Central memory CD4-positive, alpha-beta T cell (primary cell): ENCODE measurements around the gene STAT2.
A peak's percentile ranks its signal among the peaks of the same experiment; 100 is the strongest.
"Not testable (repeated sequence)": the region's sequence is repeated elsewhere in the genome, so short reads cannot be mapped to it uniquely, and the experiment has no call there.

Source experiments
- DNase-seq: peaks from one replicate; pipeline ENCODE4 v3.0.0; 2022
- total RNA-seq, 3 experiments: gene quantifications; one replicate each; lab custom pipeline; 2026; lab: John Stamatoyannopoulos, UW

The STAT2 gene
- 71.4 to 186 (median 176) reads per million in 3 experiments for total RNA-seq

DNA sequence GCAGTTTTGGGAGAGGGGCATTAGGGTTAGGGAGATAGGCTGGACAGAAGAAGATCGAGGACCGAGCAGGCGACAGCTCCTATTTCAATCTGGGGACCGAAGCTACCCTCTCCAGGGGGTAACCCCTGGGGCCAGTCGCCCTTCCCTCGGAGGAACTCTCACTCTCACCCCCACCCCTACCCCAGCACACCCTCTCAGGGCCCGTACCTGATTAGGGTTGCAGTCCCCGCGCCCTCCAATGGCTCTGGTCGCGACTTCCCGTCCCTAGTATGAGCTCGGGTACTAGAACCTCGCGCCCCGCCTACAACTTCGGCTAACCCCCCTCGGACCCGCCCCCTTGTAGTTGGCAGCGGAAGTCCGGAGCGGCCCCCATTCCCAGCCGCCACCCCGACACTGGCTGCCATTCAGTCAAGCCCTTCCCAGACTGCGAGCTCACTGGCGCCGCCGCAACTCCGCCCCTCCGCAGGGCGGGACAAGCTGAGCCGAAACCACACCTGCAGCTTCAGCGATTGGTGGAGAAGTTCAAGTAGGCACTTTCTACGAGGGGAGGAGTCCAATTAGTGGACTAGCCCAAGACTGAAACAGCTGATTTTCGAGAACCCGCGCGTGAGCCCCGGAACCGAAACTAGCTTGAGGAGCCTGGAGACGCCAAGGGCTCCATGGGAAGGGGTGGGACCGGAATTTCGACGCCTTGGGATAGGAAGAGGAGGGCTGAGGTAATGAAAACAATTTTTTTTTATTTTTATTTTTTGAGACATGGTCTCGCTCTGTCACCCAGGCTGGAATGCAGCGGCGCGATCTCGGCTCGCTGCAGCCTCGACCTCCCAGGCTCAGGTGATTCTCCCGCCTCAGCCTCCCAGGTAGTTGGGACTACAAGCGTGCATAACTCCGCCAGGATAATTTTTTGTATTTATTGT, at the start of gene STAT2:
TSS of gene STAT2 (minus strand) at position 257 of the 917 bp plus-strand sequence. CDS start 3,536 bp downstream, outside the sequence.
- DNase-seq = peak; percentile 100

DNA sequence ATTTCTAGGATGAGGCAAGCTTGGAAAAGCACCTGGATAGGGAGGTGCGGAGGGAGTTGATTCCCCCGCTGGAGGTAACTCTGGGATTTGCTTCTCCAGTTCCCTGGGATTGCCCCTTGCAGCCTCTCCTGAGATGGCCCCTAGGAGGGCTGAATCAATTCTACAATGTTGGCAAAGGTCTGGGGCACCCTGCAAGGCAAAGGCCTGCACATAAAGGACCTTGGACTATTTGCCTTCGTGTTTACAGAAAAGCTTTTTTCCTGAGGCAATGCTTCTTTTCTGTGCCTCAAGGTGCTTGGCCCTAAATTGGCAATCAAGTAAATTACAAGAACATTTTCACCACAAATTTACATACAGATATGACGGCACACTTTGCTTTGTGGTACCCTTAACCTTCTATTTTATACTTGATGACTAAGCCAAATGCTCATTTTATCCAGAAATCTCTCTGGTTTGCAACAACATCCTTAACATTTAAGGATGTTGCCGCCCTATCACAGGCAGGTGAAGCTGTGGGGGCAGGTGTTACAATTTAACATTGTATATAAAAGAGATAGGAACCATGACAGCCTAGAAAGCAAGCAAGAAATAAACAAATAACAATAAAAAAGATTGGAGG, 49.0 kb upstream of the STAT2 start:
- DNase-seq = no peak

DNA sequence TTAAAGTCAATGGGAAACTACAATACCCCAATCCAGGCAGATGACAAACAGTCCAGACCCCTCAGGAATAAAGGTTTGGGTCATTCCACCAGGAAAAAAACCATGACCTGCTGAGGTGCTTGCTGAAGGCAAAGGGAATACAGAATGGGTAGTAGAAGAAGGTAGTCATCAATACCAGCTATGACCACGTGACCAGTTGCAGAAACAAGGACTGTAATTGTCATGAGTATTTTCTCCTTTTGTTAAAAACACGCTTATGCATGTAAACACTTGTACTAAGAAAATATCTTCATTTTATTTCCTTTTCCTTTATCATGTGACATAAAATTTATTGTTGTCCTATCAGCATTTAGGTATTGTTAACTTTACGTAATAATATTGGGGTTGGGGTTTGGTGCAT, 44.3 kb upstream of the STAT2 start:
- not testable (repeated sequence) for DNase-seq

DNA sequence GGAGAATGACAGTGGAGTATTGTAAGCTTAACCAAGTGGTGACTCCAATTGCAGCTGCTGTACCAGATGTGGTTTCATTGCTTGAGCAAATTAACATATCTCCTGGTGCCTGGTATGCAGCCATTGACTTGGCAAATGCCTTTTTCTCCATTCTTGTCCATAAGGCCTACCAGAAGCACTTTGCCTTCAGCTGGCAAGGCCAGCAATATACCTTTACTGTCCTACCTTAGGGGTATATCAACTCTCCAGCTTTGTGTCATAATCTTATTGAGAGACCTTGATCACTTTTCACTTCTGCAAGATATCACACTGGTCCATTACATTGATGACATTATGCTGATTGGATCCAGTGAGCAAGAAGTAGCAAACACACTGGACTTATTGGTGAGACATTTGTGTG, 41.7 kb upstream of the STAT2 start:
- not testable (repeated sequence) for DNase-seq

DNA sequence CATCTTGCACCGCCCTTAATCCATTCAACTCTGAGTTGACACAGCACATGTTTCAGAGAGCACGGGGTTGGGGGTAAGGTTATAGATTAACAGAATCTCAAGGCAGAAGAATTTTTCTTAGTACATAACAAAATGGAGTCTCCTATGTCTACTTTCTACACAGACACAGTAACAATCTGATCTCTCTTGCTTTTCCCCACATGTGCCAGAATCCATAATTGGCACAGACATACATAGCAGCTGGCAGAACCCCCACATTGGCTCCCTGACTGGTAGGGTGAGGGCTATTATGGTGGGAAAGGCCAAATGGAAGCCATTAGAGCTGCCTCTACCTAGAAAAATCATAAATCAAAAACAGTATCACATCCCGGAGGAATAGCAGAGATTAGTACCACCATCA, 41.2 kb upstream of the STAT2 start:
- DNase-seq = not testable (repeated sequence)

DNA sequence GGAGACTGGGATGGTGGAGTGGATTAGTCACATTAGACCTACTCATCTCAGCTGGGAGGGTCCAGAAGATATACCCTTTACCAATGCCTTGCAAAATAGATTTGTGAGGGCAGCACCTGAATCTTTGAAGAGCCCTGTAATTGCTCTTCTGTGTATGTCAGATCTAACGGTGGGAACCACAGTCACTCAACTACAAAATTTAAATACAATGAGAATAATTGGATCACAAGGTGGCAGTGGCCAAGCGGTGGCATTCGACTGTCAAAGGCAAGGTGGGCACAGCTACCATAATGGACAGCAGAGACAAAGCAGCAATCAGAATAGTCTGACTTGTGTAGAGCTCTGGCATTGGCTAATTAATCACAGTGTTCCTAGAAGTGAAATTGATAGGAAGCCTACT, 39.6 kb upstream of the STAT2 start:
- DNase-seq = not testable (repeated sequence)

DNA sequence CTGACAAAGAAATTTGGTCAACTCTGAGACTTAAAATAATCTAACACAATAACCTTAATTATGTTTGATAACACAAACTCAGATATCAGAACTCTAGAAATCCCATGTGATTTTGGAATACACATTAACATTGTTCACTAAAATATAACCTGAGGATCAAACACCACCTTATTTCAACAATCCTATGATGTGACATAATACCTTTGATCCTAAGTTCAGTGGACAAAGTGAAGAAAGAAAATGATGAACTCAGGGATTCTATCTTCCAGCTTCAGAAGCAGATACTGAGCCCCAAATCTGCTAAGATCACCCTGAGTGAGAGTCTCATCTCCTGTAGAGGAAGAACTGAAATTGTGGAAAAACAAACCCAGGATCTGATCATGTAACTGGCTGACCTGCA, 38.4 kb upstream of the STAT2 start:
- DNase-seq = no peak

DNA sequence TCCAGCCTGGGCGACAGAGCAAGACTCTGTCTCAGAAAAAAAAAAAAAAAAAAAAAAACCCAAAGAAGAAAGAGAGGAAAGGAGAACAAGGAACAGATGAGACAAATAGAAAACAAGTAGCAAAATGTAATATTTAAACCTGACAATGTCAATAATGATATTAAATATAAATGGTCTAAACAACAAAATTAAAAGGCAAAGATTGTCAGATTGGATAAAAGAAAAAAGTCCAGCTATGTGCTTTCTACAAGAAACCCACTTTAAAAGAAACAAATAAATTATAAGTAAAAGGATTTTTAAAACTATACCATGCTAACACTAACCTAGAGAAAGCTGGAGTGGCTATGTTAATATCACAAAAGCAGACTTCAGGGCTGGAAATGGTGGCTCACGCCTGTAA, 32.4 kb upstream of the STAT2 start:
- no peak for DNase-seq

DNA sequence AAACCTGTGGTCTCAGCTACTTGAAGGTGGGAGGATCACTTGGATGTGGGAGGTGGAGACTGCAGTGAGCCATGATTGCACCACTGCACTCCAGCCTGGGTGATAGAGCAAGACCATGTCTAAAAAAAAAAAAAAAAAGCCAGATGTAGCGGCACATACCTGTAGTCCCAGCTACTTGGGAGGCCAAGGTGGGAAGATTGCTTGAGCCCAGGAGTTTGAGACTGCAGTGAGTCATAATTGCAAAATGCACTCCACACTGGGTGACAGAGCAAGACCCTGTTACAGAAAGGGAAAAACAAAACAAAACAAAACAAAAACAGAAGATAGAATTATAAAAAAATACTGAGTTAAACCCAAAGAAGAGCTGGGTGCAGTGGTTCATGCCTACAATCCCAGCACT, 31.8 kb upstream of the STAT2 start:
- no peak for DNase-seq

DNA sequence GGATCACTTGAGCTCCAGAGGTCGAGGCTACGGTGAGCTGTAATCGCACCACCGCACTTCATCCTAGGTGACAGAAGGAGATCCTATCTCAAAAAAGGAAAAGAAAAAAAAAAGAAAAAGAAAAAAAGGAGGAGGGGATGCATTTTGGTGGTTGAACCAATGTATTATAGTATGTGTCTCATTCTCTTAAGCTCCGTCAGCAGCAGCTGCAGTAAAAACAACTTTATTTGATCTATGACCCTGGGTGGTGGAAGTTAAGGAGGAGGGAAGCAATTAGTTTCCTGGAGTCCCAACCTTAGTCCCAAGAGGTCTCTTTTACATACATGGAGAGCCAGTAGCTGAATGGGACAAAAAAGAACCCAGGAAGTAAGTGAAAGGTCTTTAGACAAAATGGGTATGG, 29.5 kb upstream of the STAT2 start:
- DNase-seq = no peak

DNA sequence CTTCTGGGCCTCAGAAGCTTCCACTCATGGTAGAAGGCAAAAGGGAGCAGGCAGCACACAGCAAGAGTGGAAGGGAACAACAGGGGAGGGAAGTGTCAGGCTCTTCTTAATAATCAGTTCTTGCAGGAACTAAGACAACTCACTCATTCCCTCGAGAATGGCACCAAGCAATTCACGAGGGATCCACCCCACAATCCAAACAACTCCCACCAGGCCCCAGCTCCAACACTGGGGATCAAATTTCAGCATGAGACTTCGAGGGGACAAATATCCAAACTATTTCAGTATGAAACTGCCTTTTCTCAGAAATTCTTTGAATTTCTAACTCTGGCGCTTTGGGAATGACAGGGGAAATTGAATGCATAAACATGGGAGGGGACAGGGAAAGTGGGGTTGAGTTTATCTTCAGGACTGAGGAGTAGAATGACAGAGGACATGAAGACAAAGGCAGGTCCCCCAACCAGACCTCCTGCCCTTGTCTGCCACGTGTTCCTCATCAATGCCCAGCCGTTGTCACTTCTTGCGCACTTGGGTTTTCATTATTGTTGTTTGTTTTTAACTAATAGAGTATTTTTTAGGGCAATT, 27.3 kb upstream of the STAT2 start:
- no peak for DNase-seq

DNA sequence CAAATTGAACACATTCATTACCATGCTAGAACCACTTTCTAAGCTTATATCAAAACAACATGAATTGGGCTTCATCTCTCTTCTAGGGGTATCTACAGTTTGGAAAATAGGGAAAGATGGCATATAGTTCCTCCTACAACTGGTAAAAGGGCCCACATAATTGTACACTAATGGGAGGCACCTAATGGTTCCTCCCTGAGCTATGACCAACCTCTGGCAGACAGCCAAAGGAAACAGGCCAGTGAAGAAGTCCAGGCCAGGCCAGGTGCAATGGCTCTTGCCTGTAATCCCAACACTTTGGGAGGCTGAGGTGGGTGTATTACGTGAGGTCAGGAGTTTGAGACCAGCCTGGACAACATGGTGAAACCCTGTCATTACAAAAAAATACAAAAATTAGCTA, 26.0 kb upstream of the STAT2 start:
- no peak for DNase-seq

DNA sequence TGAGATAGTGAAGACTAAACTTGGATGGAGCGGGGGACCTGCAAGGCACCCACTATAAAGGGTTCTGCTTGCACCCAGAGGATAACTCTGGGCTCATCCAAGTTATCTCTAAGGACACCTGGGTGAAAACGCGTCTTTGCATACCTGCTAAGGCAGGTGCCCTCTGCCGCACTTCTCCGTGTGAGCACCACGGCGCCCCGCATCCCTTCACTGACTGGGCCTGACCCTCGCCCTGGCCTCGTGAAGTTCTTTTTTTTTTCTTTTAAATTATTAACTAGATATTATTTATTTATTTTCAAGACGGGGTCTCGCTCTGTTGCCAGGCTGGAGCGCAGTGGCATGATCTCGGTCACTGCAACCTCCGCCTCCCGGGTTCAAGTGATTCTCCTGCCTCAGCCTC, 22.7 kb upstream of the STAT2 start:
- DNase-seq = no peak

DNA sequence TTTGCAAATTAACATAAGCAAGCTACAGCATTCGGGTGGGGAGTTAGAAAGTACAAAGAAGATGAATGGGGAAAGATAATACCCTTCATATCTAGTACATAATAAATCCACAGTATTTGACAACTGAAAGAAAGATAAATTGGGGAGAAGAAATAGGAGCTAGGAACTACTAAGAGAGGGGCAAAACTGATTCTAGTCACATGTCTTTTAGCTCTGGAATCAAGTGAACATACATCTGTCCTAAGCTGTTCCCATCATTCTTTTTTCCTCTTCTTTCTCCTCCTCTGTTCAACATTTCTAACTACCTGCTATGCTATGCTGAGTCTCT, 18.0 kb upstream of the STAT2 start:
- DNase-seq = no peak

DNA sequence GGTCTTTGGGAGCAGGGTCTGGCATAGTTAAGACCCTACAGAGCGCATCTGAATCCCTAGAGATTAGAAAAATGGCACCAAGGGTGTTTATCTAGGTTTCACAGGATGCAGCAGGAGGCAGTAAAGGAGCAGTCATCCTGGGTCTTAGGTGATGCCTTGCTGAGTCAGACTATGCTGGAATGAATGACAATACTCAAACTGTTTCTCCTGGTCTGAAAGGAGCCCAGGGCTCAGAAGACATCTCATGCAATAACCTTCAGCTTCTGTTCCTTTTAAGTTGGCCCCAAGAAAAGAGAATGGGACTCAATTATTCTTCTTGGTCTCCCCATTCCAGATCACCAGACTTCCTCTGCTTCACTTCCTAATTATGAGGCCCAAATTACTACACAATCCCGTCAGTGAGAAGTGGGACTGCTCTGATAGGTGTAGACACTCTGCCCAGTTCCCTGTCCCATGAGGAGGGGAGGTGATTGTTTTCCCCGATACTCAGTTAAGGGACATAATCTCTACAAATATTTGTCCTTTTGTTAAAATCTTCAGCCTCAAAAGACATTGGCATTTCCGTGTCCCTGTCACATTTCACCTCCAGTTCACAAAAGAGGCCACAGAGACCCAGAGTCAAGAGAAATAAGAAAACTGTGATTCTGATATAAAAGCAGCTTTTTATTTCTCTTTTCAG, 17.5 kb upstream of the STAT2 start:
- no peak for DNase-seq

DNA sequence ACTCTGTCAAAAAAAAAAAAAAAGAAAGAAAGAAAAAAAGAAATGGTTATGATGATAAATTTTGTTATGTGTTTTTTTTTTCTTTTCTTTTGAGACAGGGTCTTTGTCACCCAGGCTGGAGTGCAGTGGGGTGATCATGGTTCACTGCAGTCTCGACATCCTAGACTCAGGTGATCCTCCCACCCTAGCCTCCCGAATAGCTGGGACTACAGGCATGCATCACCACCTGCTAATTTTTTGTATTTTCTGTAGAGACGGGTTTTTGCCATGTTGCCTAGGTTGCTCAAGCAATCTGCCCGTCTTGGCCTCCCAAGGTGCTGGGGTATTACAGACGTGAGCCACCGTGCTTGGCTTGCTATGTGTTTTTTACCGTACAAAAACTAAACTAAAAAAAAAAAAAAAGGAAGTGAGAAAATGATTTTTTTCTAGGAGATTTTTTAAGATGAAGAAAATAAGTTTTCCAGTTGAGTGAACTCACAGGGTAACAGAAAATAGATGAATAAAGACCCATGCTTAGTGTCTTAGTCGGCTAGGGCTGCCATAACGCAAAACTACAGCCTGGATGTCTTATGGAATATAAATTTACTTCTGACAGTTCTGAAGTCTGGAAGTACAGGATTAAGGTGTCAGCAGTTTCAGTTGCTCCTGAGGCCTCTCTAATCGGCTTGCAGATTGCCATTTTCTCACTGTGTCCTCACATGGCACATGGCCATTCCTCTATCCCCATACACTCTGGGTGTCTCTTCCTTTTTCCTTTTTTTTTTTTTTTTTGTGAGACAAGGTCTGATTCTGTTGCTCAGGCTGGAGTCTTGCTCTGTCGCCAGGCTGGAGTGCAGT, 15.9 kb upstream of the STAT2 start:
- DNase-seq = no peak

DNA sequence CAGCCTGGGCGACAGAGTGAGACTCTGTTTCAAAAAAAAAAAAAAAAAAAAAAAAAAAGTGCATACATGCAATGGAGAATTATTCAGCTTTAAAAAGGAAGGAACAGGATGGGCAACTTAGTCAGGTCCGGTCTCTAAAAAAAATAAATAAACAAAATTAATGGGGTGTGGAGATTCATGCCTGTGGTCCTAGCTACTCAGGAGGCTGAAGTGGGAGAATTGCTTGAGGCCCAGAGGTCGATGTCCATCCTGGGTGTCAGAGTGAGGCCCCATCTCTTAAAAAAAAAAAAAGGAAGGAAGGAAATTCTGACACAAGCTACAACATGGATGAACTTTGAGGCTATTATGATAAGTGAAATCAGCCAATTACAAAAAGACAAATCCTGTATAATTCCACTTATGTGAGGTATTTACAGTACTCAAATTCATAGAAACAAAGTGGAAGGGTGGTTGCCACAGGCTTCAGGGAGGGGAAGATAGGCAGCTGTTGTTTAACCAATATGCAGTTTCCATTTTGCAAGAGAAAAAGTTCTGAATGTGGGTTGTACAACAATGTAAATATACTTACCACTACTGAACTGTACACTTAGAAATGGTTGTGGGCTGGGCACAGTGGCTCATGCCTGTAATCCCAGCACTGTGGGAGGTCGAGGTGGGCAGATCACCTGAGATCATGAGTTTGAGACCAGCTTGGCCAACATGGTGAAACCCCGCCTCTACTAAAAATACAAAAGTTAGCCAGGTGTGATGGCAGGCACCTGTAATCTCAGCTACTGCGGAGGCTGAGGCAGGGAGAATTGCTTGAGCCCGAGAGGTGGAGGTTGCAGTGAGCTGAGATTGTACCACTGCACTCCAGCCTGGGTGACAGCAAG, 15.1 kb upstream of the STAT2 start:
- no peak for DNase-seq

DNA sequence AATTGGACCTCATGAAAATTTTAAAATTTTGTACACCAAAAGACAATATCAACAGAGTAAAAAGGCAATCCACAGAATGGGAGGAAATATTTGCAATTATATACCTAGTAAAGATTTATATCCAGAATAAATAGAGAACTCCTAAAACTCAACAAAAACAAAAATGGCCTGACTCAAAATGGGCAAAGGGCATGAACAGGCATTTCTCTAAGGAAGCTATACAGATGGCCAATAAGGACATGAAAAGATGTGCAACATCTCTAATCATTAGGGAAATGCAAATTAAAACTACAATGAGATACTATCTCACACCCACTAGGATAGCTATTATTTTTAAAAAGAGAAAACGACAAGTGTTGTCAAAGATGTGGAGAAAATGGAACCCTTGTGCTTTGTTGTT, 13.6 kb upstream of the STAT2 start:
- DNase-seq = no peak

DNA sequence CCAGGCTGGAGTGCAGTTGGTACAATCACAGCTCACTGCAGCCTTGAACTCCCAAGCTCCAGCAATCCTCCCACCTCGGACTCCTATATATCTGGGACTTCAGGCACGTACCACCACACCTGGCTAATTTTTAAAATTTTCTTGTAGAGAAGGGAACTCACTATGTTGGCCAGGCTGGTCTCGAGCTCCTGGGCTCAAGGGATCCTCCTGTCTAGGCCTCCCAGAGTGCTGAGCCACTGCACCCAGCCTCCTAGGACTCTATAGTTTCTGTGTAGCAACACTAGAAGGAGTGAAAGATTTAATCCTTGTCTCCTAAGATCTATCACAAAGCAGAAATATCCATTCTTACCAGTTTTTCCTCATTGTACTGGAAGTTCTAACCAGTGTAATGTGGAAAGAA, 7.0 kb upstream of the STAT2 start:
- no peak for DNase-seq

DNA sequence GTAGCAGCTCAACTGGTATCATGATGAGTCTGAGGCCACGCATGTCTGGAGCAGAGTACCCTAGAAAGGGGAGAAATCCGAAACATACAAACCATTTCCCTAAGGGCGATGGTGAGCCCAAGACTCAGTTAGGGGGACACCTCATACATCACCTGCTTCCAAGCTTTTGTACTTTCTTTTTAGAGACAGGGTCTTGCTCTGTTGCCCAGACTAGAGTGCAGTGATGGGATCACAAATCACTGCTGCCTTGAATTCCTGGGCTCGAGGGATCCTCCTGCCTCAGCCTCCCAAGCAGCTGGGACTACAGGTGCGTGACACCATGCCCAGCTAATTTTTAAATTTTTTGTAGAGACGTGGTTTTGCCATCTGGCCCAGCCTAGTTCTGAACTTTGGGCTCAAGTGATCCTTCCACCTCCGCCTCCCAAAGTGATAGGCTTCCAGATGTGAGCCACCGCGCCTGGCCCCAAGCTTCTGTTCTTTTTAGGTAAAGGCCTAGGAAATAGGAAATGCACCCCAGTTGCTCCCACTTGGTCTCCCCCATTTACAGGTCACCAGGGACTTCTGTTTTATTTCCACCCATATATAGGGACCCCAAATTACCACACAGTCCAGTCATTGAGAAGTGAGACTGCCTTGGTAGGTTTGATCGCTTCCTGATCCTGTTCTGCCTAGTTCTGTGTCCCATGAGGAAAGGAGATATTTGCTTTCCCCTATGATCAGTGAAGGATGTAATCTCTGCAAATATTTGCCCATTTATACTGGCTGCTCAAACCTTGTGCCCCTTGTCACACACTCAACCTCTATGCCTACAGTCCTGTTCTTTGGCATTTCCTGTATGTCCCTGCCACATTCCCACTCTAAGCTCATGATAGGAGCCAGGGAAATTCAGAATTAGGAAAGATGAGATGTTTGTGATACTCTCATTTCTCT, 2.5 kb upstream of the STAT2 start, which contains the start of gene APOF:
TSS of gene APOF (minus strand) at position 728 of the 930 bp plus-strand sequence. CDS start at position 616, 112 bp downstream.
- DNase-seq = no peak
